MM.1S (cell line): ENCODE data around the gene ASMT.

ENCODE experiments used
- EZH2 ChIP-seq: fragments of 300-600 bp; sonication (generic); optimal IDR thresholded peaks from 2 replicates; pipeline ENCODE3; 2017; ENCODE audit warnings: low read depth, mild to moderate bottlenecking, antibody characterized with exemption, low read length, mixed read lengths
- EZH2phosphoT487 ChIP-seq: fragments of 300-600 bp; sonication (generic); IDR thresholded peaks from 2 replicates; pipeline ENCODE4 v1.6.1; 2018; ENCODE audit warnings: antibody characterized with exemption, low read length
- TF ChIP-seq, protein P1 (sequence below): fragments of 300-600 bp; sonication (generic); IDR thresholded peaks from 2 replicates; pipeline ENCODE4 v1.5.1; 2016; ENCODE audit warnings: antibody characterized with exemption, low read length, mixed read lengths

- TF ChIP-seq, protein P1, sequence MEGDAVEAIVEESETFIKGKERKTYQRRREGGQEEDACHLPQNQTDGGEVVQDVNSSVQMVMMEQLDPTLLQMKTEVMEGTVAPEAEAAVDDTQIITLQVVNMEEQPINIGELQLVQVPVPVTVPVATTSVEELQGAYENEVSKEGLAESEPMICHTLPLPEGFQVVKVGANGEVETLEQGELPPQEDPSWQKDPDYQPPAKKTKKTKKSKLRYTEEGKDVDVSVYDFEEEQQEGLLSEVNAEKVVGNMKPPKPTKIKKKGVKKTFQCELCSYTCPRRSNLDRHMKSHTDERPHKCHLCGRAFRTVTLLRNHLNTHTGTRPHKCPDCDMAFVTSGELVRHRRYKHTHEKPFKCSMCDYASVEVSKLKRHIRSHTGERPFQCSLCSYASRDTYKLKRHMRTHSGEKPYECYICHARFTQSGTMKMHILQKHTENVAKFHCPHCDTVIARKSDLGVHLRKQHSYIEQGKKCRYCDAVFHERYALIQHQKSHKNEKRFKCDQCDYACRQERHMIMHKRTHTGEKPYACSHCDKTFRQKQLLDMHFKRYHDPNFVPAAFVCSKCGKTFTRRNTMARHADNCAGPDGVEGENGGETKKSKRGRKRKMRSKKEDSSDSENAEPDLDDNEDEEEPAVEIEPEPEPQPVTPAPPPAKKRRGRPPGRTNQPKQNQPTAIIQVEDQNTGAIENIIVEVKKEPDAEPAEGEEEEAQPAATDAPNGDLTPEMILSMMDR = no peak
- TF ChIP-seq EZH2 = no peak
- TF ChIP-seq EZH2phosphoT487 = no peak
Measured at GRCh38 chrX:1656379-1656778, 41.5 kb downstream of the ASMT start.
